Esophagus (tissue), 2 donors: ENCODE data around the gene ADPRHL1. TPM values are rescaled to one million over a fixed set of nuclear protein-coding genes. Genes with fewer than 3 reads are reported as not detected.
A peak's percentile ranks its signal among the peaks of the same experiment; 100 is the strongest.

ENCODE experiments used
- H3K27ac ChIP-seq, 2 donors: one replicate each; pipeline ENCODE4 v1.5.1; 2013; ENCODE audit warnings: low read depth in 2 of 2, mild to moderate bottlenecking in 2 of 2, inconsistent platforms in 1 of 2, low read length in 1 of 2, moderate library complexity in 1 of 2
- H3K27me3 ChIP-seq, 2 donors: one replicate each; pipeline ENCODE4 v1.6.1; 2013; ENCODE audit warnings: low read length in 2 of 2, control low read depth in 1 of 2, mild to moderate bottlenecking in 1 of 2; ENCODE audit not compliant: insufficient read depth in 2 of 2, control insufficient read depth in 1 of 2
- H3K36me3 ChIP-seq, 2 donors: one replicate each; pipeline ENCODE4 v1.6.1; 2013; ENCODE audit warnings: low read length in 1 of 2; ENCODE audit not compliant: control insufficient read depth in 2 of 2, insufficient read depth in 2 of 2
- H3K4me1 ChIP-seq, 2 donors: one replicate each; pipeline ENCODE4 v1.6.1; 2013; ENCODE audit warnings: low read length in 1 of 2; ENCODE audit not compliant: control insufficient read depth in 2 of 2, insufficient read depth in 2 of 2
- H3K4me3 ChIP-seq, 2 donors: one replicate each; pipeline ENCODE4 v1.5.1; 2013; ENCODE audit warnings: low read length in 2 of 2, mild to moderate bottlenecking in 2 of 2, low read depth in 1 of 2, moderate library complexity in 1 of 2
- H3K9me3 ChIP-seq, 2 donors: one replicate each; pipeline ENCODE4 v1.6.1; 2013; ENCODE audit warnings: mild to moderate bottlenecking in 2 of 2, low read depth in 1 of 2, low read length in 1 of 2, moderate library complexity in 1 of 2; ENCODE audit not compliant: control insufficient read depth in 2 of 2, insufficient read depth in 1 of 2
- WGBS, 2 donors: extraction: QIAGEN DNeasy Blood & Tissue Kit; methylation state at CpG; one replicate each; pipeline ENCODE4 v1.1.7; 2013; 5-methylcytosine and 5-hydroxymethylcytosine counted together
- polyA plus RNA-seq, 2 donors: library from polyadenylated mRNA; stranded (reverse); fragments of 200-250 nt; gene quantifications; one replicate each; pipeline ENCODE4 v1.2.3, GENCODE V29; 2013
- donor health status: healthy with polysubstance abuse.
- donor health status: Bipolar disorder and iron deficiency.

Gene ADPRHL1
- polyA plus RNA-seq, 2 donors: 0.51 to 0.89 TPM

DNA sequence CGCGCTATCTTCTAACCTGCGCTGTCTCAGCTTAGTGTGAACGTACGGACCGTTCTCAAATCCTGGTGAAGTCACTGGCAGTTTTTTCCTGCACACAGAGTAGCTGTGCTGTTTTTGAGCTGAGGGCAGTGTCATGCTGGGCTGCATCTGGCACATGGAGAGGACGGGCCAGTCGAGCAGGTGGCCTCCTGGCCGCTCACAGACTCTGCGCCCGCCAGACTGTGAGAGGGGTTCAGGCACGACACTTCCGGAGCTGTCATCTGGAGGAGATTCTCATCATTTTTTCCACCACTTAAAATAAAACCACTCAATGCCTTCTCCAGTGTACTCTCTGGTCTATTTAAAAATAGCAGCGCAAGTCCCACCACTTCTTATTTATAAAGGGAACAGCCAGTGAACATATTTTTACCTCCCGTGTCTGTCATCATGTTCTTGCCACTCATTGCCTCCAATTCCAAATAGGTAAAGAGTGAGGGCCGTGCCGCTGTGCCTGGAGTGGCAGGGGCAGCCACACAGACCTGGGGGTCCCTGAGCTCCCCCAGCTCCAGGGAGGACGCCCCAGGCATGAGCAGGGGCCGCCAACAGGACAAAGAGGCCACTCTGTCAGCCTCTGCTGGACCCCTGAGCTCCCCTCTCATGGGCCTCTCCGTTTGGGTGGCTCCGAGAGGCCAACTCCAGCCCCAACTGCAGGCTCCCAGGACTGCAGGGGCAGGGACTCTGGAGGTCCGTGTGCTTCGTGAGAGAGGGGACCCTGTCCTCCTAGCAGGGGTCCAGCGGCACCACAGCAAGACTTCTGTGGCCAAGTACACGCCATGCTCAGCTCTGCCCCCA is 52.5 kb downstream of the ADPRHL1 start:
- Histone ChIP-seq H3K9me3 (no peaks in the 10 kb centered on the region), H3K27ac (peak overlapping the region in 1 of 2 donors; percentile 14), H3K27me3 (no peaks in the 10 kb centered on the region), H3K36me3 (no peaks in the 10 kb centered on the region), H3K4me3 (no peak overlapping the region), H3K4me1 (no peaks in the 10 kb centered on the region)
- 71% methylated on average over 25 of the region's 25 CpGs for WGBS, 2 donors

DNA sequence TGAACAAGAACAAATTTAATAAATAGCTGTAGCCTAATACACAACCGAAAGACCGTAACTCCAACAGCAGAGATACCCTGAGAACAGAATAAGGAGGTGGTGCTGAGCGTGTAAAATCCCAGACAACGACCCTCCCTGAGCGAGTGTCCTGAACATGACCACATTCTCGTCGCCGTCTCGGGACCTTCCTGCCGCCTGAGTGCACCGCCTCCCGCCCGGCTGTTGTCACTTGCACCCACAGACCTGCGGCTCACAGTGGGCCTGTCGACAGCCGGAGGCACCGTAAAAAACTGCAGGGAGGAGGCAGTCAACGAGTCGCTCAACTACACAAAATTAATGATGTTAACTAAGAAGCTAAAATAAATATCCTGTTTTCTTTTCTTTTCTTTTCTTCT is 53.5 kb downstream of the ADPRHL1 start:
- H3K27me3 ChIP-seq: no peaks in the 10 kb centered on the region
- no peaks in the 10 kb centered on the region for H3K9me3 ChIP-seq
- H3K4me3 ChIP-seq: no peak overlapping the region
- 84 to 90% methylated on average over 19 of the region's 19 CpGs for WGBS, 2 donors
- no peaks in the 10 kb centered on the region for H3K36me3 ChIP-seq
- no peaks in the 10 kb centered on the region for H3K4me1 ChIP-seq
- H3K27ac ChIP-seq: no peak overlapping the region

DNA sequence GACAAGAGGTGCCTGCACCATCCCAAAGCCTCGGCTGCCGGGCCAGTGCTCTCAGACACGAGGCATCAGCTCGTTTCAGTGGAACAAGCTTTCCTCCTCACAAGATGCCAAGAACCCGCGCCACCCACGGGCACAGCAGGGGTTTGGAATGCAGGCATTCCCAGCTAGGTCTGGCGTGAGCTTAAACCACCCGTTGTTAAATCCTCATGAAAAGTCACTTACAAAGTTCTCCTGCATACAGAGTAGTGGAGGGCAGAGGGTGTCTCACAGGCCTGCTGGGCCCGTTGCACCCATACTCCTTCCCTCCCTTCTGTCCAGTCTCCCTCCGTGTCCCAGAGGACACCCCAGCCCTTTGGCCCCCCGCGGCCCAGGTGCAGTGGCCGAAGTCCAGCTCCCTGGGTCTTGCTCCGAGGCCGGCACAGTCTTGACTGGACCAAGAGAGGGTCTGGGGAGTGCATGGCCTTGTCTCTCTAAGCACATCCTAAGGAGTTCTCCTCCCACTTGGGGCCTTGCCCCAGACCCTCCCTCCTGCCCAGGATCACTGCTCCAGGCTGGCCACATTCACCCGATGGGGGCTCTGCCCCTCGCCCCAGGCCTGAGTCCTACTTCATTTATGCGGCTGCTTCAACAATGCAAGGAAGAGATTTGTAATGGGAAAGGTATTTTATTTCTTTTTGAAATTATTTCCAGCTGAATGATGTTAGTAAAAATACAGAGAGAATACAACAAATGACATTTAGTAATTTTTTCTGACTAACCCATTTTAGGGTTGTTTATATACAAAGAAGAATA is 54.1 kb downstream of the ADPRHL1 start:
- no peaks in the 10 kb centered on the region for H3K36me3 ChIP-seq
- H3K27ac ChIP-seq: no peak overlapping the region
- no peaks in the 10 kb centered on the region for H3K9me3 ChIP-seq
- WGBS, 2 donors: 65 to 68% methylated on average over 19 of the region's 19 CpGs
- peaks cover 0 to under 1% of the 10 kb centered on the region in 2 donors for H3K4me1 ChIP-seq
- H3K4me3 ChIP-seq: no peak overlapping the region
- H3K27me3 ChIP-seq: no peaks in the 10 kb centered on the region

DNA sequence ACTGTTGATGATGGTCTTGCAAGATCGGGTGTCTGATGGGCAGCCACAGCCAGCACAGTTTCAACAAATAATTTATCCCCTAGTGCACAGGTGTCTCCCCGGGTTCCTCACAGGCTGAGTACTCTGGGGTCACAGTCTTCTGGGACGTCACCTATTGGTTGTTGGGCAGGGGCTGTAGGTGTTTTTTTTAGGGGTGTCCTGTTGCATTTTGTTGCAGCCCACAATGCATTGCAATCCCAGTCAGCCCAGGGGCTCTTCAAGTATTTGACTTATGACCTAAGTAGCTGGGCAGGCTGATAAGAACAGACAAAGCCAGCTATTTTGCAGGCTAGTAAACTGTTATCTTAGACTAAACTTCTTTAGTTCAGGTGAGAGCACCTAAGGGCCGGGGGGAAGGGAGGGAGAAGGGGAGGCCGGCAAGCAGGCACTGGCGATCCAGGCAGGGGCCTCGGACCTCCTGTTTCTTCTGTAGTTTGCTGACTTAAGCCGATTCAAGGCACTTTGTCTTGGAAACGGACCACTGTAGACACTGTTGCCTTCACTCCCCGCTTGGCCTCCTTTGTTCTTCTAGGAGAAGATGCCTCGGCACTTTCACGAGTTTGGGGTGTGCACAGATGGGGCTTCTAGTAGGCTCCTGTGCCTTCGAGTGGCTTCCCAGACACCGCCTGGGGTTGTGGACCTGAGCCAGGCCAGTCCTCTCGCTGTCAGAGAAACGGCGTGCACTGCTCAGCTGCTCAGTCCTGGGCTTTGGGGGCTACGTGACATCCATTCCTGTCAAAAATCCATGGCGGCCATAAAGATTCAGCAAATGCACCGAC is 55.5 kb downstream of the ADPRHL1 start:
- H3K9me3 ChIP-seq: peaks cover 0 to 2% of the 10 kb centered on the region in 2 donors
- no peaks in the 10 kb centered on the region for H3K36me3 ChIP-seq
- H3K4me3 ChIP-seq: no peak overlapping the region
- 58 to 67% methylated on average over 20 of the region's 20 CpGs for WGBS, 2 donors
- peaks cover 0 to 7% of the 10 kb centered on the region in 2 donors for H3K4me1 ChIP-seq
- no peak overlapping the region for H3K27ac ChIP-seq
- no peaks in the 10 kb centered on the region for H3K27me3 ChIP-seq

DNA sequence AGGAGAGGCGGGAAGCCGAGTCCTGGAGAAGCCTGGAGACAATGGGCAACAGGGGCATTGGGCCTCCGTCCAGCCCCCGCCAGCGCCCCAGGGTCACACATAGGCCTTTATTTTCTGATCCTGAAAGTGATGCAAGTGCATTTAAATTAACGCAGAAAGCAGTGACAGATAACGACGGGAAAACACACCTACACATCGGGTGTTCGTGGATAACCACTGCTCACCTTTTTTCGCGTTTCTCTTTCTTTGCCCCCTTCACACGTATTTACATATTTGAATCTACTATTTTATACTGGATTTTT is 59.0 kb downstream of the ADPRHL1 start:
- Histone ChIP-seq H3K36me3 (no peaks in the 10 kb centered on the region), H3K4me1 (peaks cover 0 to 7% of the 10 kb centered on the region in 2 donors), H3K4me3 (no peak overlapping the region), H3K27me3 (no peaks in the 10 kb centered on the region), H3K27ac (no peak overlapping the region), H3K9me3 (peaks cover 0 to 2% of the 10 kb centered on the region in 2 donors)
- 36 to 38% methylated on average over 13 of the region's 13 CpGs for WGBS, 2 donors

DNA sequence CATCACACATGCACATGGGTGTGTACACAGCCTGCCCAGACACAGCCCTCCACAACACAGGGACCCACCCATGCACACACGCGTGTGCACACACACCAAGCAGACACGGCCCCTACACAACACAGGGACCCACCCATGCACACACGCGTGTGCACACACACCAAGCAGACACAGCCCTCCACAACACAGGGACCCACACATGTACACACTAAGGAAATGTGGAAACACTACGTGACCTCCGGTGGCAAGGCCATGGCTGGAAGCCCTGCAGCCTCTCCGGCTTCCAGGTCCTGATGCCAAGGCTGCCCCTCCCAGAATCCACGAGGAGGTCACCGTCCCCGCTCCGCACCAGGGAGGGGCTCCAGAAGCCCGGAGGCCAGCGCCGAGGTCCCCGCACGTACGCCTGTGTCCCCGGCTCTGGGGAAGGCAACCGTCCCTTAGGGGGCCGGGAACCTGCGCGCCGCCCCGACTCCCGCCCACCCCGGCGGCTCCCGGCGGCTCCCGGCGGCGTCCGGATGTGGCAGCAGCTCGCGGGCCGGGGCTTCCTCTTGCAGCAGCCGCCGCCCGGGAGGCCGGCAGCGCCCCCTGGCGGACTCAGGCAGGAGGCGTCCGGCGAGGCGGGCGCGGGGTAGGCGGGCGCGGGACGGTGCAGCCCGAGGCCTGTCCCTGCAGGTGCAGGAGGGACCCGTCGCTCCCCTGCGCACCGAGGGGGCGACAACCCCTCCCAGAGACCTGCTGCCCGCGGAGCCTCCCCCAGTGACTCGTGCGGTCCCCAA is 59.5 kb downstream of the ADPRHL1 start:
- Histone ChIP-seq H3K27ac (peak overlapping the region in 1 of 2 donors; percentile 8), H3K4me1 (peaks cover 0 to 7% of the 10 kb centered on the region in 2 donors), H3K36me3 (no peaks in the 10 kb centered on the region), H3K4me3 (peak overlapping the region; percentile 51 to 69), H3K9me3 (peaks cover 0 to 2% of the 10 kb centered on the region in 2 donors), H3K27me3 (no peaks in the 10 kb centered on the region)
- 2 to 3% methylated on average over 61 to 63 of the region's 63 CpGs for WGBS, 2 donors

DNA sequence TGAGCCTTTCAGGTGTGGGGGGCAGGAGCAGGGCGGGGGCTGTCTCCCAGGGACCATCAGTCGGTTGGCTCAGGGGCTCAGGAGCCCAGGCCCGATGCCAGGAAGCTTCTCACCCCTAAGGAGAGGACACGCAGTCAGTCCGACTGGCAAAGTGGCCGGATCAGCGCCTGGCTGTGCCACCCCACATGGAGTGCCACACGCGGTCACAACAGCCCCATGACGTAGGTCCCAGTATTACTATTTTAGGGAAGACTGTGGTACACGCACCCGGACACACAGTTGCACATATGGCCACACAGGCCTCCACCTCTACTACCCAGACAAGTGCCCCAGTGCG is 60.1 kb downstream of the ADPRHL1 start:
- no peaks in the 10 kb centered on the region for H3K36me3 ChIP-seq
- peaks cover 0 to 2% of the 10 kb centered on the region in 2 donors for H3K9me3 ChIP-seq
- peaks cover 0 to 7% of the 10 kb centered on the region in 2 donors for H3K4me1 ChIP-seq
- H3K4me3 ChIP-seq: peak overlapping the region; percentile 51 to 69
- no peaks in the 10 kb centered on the region for H3K27me3 ChIP-seq
- 77 to 85% methylated on average over 13 of the region's 13 CpGs for WGBS, 2 donors
- H3K27ac ChIP-seq: no peak overlapping the region

DNA sequence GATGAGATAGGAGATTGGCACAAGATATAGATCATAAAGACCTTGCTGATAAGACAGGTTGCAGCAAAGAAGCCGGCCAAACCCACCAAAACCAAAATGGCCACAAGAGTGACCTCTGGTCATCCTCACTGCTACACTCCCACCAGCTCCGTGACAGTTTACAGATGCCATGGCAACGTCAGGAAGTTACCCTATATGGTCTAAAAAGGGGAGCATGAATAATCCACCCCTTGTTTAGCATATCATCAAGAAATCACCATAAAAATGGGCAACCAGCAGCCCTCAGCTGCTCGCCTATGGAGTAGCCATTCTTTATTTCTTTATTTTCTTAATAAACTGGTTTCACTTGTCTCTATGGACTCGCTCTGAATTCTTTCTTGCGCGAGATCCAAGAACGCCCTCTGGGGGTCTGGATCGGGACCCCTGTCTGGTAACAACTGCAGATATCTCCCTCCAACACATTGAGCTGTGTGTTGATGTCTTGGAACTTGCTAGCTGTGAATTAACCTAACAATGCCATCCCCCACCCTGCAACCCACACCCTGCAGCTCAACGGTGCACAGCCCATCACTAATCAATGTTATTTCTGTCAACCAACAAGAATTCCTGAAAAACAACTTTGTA is 62.3 kb downstream of the ADPRHL1 start:
- 57 to 60% methylated on average over 10 of the region's 10 CpGs for WGBS, 2 donors
- Histone ChIP-seq H3K27me3 (no peaks in the 10 kb centered on the region), H3K27ac (no peak overlapping the region), H3K9me3 (peaks cover 0 to 2% of the 10 kb centered on the region in 2 donors), H3K4me1 (peaks cover 0 to 7% of the 10 kb centered on the region in 2 donors), H3K4me3 (no peak overlapping the region), H3K36me3 (no peaks in the 10 kb centered on the region)
